Fibroblast of pulmonary artery (primary cell): ENCODE results near the gene MREG.

ENCODE experiments used
- DNase-seq: peaks from one replicate; pipeline ENCODE4 v3.0.0-alpha.2; 2010; ENCODE audit warnings: low read depth
- H3K4me3 ChIP-seq: replicated peaks from 2 replicates; pipeline ENCODE4 v1.5.1; 2011; ENCODE audit warnings: low read depth, mild to moderate bottlenecking, control low read depth, low read length, moderate library complexity
- TF ChIP-seq, protein P1 (sequence below): IDR thresholded peaks from 2 replicates; pipeline ENCODE4 v1.5.1; 2011; ENCODE audit warnings: mild to moderate bottlenecking, control low read depth, low read length, inconsistent platforms; ENCODE audit errors: missing control alignments

The MREG gene

DNA sequence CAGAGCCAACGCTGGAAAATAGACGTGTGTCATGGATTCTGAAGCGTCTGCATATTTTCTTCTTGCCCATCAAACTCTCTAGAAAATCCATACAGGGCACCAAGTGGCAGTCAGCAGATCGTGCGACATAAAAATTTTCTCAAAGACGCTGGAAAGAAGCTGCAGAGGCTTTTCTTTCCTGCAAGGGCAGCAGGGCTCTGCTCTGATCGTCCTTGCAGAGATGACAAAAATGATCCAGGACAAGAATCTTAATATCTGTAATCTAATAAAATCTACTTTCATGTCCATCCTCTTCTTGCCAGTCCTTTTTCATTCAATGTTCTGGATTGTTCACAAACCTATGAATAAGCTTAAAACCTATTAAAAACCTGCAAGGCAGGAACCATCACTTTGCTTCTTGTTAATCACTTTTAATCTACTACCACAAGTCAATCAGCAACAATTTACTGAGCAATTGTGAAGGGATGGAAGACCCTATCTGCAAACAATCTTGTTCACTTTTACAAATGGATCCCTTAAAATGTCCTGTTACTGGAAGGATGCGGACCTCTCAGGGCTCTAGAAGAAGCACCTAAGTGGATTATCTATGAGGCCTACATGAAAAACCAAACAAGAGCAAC, 93.6 kb downstream of the MREG start:
- TF ChIP-seq, protein P1, sequence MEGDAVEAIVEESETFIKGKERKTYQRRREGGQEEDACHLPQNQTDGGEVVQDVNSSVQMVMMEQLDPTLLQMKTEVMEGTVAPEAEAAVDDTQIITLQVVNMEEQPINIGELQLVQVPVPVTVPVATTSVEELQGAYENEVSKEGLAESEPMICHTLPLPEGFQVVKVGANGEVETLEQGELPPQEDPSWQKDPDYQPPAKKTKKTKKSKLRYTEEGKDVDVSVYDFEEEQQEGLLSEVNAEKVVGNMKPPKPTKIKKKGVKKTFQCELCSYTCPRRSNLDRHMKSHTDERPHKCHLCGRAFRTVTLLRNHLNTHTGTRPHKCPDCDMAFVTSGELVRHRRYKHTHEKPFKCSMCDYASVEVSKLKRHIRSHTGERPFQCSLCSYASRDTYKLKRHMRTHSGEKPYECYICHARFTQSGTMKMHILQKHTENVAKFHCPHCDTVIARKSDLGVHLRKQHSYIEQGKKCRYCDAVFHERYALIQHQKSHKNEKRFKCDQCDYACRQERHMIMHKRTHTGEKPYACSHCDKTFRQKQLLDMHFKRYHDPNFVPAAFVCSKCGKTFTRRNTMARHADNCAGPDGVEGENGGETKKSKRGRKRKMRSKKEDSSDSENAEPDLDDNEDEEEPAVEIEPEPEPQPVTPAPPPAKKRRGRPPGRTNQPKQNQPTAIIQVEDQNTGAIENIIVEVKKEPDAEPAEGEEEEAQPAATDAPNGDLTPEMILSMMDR: no peak
- H3K4me3 ChIP-seq: no peak overlapping the region
- DNase-seq: no peak

DNA sequence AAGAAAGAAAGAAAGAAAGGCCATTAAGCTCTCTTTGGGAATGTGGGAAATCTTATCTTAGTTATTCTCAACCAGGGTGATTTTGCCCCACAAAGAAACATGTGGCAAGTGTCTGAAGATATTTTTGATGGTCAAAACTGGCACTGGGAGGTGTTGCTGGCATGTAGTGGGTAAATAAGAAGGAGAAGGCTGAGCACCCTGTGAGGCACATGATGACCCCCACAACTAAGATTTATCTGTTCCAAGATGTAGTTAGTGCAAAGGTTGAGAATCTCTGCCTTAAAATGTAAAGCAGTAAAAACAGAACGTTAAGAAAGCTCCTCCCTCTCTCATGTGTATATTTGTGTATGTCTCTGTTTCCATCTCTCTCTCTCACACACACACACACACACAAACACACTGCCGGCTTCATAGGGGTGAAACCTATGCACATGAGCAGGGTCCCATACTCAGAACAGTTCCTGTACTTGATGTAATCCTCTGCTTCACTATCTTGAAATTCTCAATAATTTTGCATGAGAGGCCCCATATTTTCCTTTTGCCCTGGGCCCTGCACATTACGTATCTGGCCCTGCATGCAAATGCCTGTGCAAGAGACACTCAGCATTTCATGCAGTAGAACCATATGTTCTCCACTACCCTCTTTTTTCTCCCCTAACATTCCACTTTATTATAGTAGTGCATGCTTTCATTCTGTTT, 94.3 kb downstream of the MREG start:
- TF ChIP-seq, protein P1: no peak
- no peak for DNase-seq
- no peak overlapping the region for H3K4me3 ChIP-seq

DNA sequence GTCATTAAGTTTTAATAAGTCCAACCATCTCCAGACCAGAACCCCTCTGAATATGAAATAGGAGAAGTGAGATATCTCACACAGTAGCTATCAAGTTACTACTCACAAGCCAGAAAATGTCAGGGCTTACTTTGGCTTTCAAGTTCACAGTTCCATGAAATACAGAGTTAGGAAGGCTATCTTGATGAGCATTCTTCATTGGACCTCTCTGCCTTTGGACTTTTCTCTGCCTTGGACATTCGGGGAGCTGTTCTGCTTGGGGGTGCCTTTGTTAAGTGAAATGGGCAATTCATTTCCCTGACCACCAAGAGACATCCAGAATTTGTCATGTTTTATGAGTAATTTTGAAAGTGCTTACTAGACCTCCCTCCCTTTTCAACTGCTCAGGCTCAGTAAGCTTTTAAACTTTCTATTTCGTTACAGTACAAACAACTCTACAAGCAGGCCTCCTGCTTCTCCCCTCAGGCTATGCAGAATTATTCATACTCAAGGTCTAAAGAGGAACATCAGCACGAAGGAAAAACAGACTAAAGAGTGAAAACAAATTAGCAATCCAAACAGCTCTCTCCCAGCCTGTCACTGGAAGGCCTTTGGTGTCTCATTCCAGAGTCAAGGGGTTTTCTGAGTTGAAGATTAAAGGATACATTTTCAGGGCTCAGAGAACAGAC, 95.3 kb downstream of the MREG start:
- TF ChIP-seq, protein P1: no peak
- DNase-seq: peak; percentile 29
- no peak overlapping the region for H3K4me3 ChIP-seq

DNA sequence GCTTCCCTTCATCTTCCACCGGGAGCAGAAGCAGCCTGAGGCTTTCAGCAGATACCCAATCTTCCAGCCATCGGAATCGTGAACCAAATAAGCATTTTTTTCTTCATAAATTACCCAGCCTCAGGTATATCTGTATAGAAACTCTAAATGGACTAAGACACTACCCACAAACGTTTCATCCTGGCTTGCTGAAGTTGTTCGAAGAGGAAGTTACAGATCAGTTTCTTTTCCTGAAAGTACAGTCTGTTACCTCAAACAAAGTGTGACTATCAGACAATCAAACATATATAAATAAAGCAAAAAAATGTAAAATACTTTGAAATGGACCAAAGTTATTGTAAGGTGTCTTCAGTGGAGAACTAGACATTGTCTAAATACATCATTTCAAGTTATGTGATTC, 97.9 kb downstream of the MREG start:
- TF ChIP-seq, protein P1: no peak
- no peak for DNase-seq
- H3K4me3 ChIP-seq: no peak overlapping the region

DNA sequence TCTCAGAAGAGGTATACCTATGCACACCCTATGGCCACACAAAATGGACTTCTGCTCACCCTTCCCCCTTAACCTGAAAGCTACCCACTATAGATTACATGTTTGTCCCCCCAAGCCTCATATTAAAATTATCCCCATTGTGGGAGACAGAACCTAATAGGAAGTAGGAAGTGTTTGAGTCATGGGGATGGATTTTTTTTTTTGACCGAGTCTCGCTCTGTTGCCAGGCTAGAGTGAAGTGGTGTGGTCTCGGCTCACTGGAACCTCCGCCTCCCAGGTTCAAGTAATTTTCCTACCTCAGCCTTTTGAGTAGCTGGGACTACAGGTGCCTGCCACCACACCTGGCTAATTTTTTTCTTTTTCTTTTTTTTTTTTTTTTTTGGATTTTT, 98.6 kb downstream of the MREG start:
- no peak for DNase-seq
- TF ChIP-seq, protein P1: no peak

DNA sequence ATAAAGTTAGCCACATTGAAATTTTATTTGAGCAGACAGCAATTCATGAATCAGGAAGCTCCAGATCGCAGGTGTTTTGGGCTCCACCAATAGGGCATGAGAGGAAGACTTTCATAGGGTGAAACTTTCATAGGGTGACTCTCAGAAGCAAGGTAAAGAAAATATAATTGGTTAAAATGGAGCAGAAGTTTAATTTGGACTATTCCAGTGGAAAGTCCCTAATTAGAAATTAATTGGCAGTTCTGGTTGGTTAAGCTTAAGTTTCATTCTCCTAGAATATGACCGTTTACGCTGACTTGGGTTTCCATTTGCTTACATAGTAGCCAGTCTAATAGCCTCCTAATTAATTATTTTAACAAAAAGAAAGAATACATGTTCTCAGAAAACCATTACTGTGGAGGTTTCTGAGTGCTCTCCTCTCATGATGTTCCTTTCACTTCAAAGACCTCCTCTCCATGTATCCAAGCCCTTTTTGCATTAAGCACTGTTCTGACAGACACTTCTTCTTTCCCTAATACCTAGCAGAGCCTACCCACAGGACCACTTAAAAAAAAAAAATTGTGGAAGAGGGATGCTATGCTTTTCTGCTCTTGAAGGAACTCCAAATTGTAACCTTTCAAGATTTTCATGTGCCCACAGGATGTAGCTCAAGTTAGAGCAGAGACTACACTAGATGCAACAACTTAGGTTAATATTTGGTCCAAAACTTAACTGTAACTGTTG, 99.1 kb downstream of the MREG start:
- H3K4me3 ChIP-seq: no peak overlapping the region
- TF ChIP-seq, protein P1: no peak
- DNase-seq: no peak

More for the DNA sequence above, 98.6 kb downstream of the MREG start:
- no peak overlapping the region for H3K4me3 ChIP-seq
